Glomerular visceral epithelial cell (primary cell): Measurements from ENCODE around the gene IL3.
A peak's percentile ranks its signal among the peaks of the same experiment; 100 is the strongest.

Experiments
- DNase-seq: peaks from one replicate; pipeline ENCODE4 v3.0.0-alpha.2; 2016; ENCODE audit errors: extremely low spot score

IL3 gene, protein sequence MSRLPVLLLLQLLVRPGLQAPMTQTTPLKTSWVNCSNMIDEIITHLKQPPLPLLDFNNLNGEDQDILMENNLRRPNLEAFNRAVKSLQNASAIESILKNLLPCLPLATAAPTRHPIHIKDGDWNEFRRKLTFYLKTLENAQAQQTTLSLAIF

DNA sequence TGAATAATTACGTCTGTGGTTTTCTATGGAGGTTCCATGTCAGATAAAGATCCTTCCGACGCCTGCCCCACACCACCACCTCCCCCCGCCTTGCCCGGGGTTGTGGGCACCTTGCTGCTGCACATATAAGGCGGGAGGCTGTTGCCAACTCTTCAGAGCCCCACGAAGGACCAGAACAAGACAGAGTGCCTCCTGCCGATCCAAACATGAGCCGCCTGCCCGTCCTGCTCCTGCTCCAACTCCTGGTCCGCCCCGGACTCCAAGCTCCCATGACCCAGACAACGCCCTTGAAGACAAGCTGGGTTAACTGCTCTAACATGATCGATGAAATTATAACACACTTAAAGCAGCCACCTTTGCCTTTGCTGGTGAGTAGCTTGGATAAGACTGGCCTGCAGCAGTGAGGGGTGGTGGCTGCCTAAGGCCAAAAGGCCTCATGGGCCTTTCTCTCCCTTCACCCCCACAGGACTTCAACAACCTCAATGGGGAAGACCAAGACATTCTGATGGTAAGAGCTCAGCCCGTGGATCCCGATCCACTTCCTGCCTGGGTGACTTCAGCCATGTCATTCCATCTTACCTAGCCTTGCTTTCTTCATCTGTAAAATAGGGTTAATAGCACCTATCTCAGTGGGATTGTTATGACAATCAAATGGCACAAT lies at the start of gene IL3:
Gene IL3 (plus strand): TSS at position 155 of the 661 bp plus-strand sequence. CDS start 52 bp downstream, at position 207.
- no peak for DNase-seq

DNA sequence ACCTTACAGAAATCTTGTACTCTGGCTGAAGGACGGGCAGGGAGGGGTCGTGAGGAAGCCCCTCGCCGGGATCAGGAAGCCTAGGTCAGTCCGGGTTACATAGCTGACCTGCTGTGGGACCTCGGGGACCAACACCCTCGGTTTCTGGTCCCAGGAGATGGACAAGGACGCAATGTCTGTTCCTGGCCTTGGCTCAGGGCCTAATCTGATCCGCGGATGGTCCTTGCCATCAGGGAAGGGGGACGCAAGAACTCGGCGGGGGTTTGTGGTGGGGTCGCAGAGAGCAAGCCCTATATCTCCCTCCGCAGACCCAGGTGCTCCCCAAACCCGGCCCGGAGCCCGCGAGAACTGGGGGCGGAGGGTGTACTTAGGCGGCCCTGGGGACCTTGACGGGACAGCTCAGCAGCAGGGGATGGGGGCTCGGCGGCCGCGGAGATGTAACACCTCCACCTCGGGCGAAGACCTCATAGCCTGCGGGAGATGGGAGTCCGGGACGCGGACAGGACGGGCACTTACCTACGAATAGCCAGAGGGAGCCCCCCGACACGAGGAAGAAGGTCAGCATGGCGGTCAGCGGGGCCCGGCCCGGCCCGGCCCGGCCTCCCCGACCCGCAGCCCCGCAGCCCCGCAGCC lies 49.4 kb upstream of the IL3 start:
- no peak for DNase-seq

DNA sequence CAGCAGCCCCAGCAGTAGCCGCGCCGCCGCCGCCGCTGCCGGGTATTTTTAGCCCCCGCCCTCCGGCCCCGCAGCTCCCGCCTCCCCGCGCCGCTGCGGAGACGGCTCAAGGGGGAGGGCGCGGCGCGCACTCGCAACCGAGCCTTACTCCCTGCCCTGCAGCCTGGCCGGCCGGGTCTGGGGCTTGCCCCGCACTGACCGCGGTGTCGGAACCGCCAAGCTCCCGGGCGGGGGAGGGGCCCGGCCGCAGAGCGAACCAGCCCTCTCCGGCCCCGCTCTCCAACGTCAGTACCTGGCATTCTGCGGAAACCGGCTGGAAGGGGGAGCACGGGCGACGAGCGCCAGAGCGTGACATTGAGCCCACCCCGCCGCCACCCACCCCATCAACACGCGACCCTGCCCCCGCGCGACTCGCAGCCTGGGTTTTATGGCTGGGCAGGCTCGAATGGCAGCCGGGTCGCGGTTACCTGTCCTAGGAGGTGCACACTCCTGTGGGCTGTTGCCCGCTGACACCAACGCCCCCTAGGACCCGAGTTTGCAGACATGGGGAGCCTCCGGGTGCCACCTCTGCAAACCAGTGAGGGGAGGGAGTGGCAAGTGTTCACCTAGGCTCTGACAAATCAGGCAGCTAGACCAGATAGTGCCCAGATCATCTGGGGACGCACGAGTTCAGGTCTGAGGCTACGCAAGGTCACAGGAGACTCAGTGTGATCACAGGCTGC lies 48.7 kb upstream of the IL3 start, which contains the start of gene ACSL6:
Gene ACSL6 (minus strand): TSS at position 37 of the 722 bp plus-strand sequence. CDS start 105 bp downstream, outside the sequence.
- DNase-seq = no peak

DNA sequence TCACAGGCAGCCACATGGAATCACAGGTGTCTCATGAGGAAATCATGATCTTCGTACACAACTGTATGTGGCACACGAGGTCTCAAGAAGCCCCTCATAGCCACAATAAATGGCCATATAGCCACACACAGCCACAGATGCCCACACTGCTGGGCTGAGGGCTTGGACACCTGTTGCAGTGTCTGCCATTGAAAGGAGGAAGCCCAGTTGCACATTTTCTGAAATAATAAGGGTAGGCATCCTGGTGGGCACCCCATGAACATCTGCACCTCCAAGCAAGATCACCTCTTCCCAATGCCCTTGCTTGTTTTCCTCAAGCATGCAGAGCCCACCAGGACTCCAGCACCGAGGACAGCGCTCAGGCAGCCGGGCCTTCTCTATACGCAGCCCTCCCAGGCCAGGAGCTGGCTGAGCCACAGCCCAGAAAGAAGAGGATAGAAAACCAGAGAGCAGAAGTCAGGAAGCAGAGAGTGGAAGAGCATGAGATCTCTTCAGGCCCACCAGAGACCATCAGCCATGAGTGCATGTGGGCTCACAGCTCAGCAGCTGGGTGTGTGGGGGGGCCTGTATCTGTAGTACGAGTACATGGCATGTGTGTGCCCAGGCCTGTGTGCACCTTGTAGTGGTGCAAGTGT lies 48.0 kb upstream of the IL3 start:
- DNase-seq = peak; percentile 62

DNA sequence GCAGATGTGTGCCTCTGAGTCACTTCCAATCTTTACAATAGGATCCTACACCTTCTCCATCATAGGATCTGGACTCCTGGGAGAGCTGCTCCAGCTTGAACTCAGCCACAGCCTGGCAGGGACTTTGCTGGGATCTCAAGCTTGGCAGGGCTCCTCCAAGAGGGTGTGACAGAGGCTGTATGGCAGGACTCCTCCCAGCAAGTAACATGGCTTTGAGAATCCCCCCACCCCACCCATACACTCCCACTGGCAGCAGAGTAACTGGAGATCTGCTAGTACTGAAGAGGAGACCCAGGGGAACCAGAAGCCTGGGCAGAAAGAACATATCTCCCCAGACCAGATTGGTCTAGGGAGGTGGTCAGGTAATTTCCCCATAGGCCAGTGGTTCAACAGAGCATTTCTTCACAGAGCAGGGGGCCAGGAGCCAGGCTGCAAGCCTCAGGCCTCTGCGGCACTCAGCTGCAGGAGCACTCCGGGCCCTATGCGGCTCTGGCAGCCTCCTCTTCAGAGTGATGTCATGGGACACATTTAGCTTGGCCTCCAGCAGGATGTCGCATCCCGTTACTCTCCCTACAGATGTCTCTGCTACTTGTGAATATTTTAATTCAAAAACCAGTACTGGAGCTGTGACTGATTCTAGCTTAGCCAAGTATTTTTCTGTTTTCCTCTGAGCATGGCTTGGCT lies 47.3 kb upstream of the IL3 start:
- no peak for DNase-seq

DNA sequence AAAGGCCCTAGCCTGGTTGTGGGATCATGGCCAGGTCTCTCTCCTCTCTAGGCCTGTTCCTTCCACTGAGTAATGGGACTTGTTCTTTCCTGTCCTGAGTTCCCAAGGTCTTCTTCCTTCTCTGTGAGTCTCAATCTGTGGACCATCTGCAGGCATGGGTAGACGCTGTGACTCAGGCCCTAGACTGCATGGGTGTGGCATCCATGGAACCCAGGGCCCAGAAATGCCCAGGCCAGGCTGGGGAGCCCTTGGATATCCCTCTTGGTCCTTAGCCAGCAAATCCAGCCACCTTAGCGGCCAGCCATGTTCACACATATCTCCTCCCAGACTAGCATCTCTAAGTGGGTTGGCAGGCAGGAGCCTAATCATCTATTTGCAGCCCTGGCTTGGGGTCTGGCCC lies 46.7 kb upstream of the IL3 start:
- no peak for DNase-seq

DNA sequence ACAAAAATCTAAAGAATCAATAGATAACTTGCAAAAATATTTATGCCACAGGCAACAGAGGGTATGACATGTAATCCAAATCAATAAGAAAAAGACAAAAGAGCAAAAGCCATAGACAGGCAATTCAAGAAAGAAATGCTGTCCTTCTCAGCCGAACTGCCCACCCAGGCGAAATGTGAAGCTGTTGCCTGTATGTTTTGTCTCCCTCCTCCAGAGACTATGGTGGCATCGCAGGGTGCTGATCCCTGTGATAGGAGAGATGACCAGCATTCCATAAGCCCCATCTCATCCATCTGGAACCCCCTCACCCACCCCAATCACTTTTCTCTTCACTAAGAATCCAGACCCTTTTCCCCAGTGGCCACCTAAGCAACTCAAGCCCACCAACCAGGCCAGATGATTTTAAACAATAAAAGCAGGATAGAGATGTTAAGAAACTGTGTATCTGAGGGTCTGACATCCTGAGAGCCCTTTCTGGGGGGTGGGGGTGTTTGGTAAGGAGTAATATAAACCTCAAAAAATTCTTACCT lies 43.7 kb upstream of the IL3 start:
- DNase-seq = no peak

DNA sequence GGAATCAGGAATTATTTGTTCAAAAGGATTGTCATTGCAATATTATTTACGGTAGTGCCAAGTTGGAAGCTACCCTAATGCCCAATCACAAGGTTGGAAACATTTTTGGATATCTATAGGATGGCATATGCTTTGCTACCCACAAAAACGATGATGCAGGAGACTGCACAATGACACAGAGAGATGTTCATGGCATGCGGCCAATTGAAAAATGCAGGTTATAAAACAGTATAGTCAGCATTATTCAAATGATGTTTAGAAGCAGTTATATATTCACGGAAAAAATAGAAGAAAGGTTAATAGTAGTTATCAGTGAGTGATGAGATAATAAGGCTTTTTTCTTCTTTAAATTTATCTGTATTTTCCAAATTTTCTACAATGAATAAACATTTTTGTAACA lies 43.1 kb upstream of the IL3 start:
- DNase-seq = no peak

DNA sequence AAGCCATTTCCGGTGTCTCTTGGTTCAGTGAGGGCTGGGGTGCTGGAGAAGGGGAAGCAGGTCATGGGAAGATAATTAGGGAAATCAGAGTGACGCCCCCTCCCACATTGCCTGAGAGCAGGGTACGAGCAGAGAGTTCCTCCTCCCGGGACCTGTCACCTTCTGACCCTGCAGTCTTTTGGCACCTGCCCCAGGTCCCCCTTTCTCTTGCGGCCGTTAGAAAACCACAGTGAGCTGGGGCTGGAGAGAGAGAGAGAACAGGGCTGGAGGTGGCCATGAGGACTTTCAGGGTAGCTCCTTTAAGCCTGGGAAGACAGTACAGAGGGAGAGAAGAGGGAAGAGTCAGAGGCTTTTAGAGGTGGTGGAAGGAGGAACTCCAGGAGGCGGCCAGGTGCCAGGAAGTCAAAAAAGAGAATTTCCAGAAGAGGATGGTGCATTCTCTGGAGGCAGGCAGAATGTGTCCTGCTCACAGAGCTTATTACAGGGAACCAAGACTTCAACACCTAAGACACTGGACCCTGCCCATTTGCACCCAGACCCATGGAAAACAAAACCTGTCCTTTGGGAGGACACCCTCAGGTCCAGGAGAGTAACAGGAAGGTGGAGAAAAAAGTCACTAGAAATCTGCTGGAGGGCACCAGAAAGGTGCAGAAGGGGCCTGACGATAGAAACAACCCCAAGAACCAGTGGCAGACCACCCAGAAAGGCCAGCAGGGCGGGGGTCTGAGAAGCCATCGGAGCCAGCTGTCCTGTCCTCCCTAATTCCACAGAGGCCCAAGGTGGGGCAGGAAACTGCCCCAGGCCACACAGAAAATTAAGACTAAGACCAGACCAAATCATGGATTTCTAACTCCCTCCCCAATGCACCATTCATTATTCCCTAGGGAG lies 42.5 kb upstream of the IL3 start:
- DNase-seq = no peak

DNA sequence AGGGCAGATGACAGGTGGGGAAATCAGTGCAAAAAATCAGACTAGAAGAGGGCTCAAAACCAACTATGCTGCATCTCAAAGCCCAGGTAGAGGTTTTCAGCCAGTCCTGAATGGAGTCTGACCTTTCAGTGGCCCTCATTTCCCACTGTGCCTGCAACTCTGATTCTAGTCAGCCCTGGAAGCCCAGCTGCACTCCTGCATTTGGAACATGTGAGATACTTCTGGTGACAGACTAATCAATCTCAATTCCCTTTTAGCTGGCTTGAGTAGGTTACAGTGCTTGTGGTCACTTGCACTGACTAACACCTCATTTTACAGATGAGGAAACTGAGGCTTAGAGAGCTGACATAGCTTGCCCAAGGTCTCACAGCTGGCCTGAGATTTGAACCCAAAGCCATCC lies 41.1 kb upstream of the IL3 start:
- DNase-seq = no peak

DNA sequence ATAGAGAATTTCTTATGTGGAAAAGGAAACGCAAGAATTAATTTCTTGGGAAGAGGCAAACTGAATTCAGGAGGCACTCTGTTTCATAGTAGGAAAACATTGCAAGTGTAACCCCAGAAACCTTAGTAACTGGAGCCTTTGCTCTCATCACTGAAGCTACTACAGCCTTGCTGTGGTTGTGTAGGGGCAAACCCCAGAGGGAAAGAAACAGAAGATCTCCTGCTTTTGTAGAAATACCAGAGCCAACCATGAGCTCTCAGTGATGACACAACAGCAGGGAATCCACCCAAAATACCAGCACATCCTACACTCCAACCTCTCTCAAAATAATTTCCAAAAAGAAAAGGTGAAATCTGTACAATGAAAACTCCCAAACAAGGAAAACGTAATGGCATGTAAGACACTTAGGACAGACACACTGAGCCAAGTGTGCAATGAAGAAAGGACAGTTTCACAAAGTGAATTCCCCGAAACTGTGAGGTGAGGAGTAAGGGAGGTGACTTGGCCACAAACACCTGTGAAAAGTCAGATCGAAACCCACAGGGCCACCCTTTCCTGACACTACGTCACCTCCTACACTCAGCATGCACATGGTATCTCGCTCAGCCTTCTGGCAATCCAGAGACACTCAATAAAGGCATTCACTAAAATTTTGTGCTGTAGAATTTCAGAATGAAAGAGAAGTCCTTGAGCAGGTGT lies 40.4 kb upstream of the IL3 start:
- no peak for DNase-seq

DNA sequence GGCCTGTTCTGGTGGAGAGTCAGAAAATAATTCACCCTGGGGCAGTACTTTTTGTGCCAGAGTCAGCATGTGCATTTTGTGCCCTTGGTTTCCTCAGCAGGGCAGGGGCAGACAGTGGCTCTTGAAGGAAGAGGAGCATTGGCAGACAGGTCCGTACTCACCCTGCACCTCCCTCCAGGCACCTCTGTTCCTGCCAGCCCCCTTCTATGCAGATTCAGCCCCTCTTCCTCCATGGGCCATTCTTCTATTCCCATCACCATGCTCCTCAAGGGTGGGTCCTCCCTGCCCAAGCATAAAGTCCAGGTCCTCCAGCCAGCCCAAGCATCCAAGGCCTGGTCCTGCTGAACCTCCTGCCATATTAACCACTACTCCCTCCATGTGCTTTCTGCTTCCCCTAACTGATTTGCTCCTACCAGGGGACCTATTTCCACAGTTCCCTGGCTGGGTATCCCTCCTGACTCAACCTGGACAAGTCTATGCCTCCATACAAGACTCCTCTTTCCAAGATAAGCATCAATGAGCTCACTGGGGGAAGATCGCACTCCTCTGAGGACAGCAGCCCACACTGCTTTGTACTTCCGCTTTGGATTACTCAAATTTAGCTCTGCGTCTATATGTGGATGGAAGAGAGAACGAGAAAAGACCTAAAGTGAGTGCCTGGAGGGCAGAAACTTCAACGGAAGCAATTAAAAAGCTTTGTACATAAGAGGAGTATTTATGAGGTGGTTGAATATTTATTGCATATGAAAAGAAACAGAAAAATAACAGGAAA lies 39.7 kb upstream of the IL3 start:
- DNase-seq = no peak

DNA sequence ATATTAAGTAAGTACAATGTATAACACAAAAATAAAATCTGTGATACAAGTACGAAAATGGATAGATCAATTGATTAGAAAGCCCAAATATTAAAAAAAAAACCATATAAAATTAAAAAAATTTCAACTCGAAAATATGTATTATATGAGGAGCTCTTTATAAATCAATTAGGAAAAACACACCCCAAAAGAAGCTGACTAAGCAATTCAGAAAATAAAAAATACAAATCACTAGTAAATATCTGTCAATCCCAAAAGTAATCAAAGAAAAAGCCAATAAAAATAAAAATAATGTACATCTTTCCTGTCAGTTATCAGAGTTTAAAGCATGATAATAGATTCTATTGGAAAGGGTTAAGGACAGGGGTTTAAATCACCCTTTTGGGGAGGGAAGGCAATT lies 38.8 kb upstream of the IL3 start:
- DNase-seq = no peak

DNA sequence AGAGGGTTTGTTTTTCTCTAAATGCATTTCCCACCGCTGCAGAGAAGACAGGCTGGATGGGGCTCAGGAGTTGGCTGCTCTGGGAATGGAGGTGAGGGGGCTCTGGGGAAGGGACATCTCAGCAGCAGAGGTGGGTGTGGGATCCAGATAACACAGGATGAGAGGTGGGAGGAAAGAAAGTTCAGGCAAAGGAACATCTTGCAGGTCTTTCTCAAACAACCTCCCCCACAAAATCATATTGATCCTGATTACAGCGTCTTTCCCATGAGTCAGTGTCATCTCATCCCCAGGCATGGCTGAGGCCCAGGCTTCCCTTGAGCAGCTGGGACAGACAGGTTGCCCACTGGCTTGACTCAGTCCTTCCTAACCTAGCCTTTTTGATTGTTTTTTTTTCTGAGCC lies 37.7 kb upstream of the IL3 start:
- no peak for DNase-seq

DNA sequence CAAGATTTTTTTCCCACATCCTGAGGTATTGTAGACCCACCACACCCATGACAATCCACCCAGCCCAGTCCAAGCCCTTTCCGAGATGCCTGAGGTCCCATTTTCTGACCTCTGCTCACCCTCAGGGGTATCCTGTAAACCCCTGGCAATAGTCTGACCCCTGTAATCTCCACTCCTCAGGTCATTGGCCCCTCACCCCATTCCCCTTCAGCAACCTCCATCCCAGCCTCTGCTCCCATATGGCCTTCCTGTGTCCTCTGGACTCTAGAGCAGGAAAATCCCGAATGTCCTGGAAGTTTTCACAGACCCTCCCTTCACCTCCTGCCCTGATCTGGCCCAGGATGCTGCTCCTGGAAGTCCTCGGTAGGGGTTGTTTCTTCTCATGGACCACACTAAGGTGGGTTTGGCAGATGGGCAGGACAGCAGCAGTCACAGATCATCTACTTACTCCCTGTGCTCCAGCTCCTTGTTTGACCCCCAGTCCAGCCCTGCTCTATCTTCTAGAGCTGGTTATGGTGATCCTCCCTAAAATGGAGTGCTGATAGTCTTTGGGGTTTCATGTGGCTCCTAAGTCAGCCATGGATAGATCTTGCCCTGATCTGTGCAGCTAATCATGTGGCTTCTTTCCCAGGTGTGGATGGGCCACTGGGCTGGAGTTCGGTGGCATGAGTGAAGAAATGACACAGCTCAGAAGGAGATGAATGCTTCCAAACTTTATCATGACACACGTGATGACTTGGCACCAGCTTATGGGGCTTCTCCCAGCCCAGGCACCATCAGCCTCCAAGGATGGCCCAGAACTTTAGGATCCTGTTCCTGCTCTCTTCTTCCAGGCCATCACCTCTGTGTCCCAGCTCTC lies 37.0 kb upstream of the IL3 start:
- no peak for DNase-seq

DNA sequence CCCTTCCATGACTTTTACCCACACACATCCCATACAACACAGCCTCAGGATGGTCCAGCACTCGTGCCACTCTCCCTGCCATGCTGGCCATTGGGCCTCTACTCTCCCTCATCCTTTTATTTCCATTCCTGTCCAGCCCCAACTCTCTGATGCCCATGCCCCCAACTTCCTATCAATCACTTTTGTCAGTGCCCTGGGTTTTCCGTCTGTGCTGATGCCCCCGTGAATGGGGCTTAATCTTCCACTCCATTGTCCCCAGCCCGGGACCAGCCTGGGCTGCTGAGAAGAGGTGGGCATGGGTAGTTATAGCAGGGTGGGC lies 36.4 kb upstream of the IL3 start:
- no peak for DNase-seq

DNA sequence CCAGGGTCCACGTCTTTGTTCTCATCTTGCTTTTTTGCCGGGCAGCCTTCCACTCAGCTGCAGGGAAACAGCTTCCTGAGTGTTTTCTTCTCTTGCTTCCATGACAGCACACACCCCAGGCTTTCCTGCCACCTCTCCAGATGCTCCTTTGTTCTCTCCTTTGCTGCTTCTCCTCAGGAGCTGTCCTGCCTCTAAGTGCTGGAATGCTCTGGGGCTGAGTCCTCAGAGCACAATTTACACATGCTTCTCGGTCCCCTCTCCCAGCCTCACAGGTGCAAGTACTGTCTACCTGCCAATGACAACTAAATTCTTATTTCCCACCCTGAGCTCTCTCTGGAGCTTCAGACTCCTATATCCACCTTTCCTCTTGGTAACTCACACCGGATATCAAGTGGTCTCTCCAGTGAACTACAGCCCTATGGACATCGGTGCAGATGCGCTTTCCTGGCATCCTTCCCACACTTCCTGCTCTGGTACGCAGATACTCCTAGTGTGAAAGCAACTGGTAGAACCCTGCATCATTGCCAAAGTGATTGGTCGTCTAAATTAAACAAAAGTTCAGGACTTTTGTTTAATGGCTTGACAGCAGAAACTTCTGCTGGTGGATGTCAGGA lies 35.6 kb upstream of the IL3 start:
- DNase-seq = no peak
